PC-9 (cell line): Measurements from ENCODE around the gene MYBPC2.

Experiments used
- EZH2 ChIP-seq: fragments of 200-600 bp; sonication (generic); IDR thresholded peaks from 2 replicates; pipeline ENCODE4 v1.8.0; 2017; ENCODE audit warnings: antibody characterized with exemption, low read depth
- TF ChIP-seq, protein P1 (sequence below): fragments of 200-600 bp; sonication (generic); conservative IDR thresholded peaks from 2 replicates; pipeline ENCODE4 v1.6.1; 2017; ENCODE audit warnings: mixed run types, antibody characterized with exemption, mild to moderate bottlenecking, moderate library complexity

DNA sequence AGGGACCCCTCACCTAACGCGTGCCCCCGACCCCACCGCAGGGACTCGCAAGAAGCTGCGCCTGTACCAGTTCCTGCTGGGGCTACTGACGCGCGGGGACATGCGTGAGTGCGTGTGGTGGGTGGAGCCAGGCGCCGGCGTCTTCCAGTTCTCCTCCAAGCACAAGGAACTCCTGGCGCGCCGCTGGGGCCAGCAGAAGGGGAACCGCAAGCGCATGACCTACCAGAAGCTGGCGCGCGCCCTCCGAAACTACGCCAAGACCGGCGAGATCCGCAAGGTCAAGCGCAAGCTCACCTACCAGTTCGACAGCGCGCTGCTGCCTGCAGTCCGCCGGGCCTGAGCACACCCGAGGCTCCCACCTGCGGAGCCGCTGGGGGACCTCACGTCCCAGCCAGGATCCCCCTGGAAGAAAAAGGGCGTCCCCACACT is 4.7 kb upstream of the MYBPC2 start:
- TF ChIP-seq, protein P1, sequence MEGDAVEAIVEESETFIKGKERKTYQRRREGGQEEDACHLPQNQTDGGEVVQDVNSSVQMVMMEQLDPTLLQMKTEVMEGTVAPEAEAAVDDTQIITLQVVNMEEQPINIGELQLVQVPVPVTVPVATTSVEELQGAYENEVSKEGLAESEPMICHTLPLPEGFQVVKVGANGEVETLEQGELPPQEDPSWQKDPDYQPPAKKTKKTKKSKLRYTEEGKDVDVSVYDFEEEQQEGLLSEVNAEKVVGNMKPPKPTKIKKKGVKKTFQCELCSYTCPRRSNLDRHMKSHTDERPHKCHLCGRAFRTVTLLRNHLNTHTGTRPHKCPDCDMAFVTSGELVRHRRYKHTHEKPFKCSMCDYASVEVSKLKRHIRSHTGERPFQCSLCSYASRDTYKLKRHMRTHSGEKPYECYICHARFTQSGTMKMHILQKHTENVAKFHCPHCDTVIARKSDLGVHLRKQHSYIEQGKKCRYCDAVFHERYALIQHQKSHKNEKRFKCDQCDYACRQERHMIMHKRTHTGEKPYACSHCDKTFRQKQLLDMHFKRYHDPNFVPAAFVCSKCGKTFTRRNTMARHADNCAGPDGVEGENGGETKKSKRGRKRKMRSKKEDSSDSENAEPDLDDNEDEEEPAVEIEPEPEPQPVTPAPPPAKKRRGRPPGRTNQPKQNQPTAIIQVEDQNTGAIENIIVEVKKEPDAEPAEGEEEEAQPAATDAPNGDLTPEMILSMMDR: no peak
- TF ChIP-seq EZH2: no peak
